HFF-Myc (cell line): ENCODE measurements around the gene ASCC2.

Experiments used
- DNase-seq: peaks from one replicate; pipeline ENCODE4 v3.0.0-alpha.2; 2011; ENCODE audit warnings: low read depth; ENCODE audit errors: extremely low read depth
- H3K4me3 ChIP-seq: replicated peaks from 2 replicates; pipeline ENCODE4 v1.5.1; 2011; ENCODE audit warnings: low read depth, mild to moderate bottlenecking, control low read depth, low read length
- CTCF ChIP-seq: IDR thresholded peaks from 2 replicates; pipeline ENCODE4 v1.5.1; 2012; ENCODE audit warnings: mild to moderate bottlenecking, low read depth, low read length, control low read depth; ENCODE audit errors: missing control alignments

The ASCC2 gene

DNA sequence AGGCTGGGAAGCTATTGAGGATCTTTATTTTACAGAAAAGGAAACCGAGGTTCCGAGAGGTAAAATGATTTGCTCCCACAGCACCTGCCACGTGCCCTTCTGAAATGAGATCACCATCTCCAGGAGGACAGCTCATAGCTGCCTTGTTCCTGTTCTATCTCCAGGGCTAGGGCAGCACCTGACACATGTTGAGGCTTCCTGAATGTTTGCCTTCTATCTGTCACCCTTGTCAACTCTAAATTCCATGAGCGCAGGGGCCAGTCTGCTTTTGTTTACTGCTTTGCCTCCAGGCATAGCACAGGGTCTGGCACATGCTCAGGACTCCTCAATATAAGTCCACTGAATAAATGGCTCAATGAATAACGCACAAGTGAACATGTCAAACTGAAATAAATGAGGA is 24.1 kb downstream of the ASCC2 start:
- no peak overlapping the region for H3K4me3 ChIP-seq
- DNase-seq: no peak
- no peak for TF ChIP-seq CTCF

GRCh38 chr22:29813563-29813962 is 24.5 kb downstream of the ASCC2 start:
- no peak for TF ChIP-seq CTCF
- H3K4me3 ChIP-seq: no peak overlapping the region
- no peak for DNase-seq

- no peak overlapping the region for H3K4me3 ChIP-seq
- no peak for DNase-seq
- TF ChIP-seq CTCF: no peak
Observed at GRCh38 chr22:29813126-29813525, 24.9 kb downstream of the ASCC2 start.

DNA sequence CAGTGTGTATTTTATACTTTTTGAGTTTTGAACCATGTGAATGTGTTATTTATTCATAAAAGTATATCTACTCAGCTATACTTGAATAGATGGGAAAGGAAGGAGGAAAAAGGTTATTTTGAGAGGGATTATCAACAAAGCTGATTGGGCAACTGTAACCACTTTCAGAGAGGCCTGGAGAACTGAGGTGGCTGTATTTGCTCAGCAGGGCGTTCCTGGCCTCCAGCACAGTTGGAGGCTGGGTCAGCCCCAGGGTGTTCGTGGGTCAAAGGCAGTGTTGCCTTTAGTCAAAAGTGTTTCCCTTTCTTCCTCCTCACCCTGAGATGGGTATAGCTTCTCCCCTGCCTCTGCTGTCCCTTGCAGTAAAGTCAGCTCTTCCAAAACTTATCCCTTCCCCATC is 26.7 kb downstream of the ASCC2 start:
- no peak for TF ChIP-seq CTCF
- no peak for DNase-seq
- H3K4me3 ChIP-seq: no peak overlapping the region

- DNase-seq: no peak
- no peak for TF ChIP-seq CTCF
- H3K4me3 ChIP-seq: no peak overlapping the region
Observed at GRCh38 chr22:29810216-29810615, 27.9 kb downstream of the ASCC2 start.

DNA sequence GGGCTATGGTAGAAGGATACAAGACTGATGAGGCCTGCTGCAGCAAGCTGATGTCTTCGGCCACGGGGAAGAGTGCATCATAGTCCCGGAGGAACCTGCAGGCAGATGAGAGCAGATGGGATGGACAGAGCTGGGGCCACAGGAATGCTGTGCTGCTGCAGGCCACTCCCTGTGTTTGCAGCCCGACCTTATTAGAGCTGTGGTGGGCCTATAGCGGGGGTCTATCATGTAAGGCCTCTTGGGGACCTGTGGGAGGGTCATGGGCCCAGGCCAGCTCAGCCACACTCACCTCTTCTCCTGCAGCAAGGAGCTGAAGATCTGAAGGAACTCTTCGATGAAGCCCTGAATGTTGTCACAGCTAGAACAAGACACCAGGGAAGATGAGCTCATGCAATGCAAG is 31.9 kb downstream of the ASCC2 start:
- H3K4me3 ChIP-seq: no peak overlapping the region
- no peak for TF ChIP-seq CTCF
- no peak for DNase-seq

DNA sequence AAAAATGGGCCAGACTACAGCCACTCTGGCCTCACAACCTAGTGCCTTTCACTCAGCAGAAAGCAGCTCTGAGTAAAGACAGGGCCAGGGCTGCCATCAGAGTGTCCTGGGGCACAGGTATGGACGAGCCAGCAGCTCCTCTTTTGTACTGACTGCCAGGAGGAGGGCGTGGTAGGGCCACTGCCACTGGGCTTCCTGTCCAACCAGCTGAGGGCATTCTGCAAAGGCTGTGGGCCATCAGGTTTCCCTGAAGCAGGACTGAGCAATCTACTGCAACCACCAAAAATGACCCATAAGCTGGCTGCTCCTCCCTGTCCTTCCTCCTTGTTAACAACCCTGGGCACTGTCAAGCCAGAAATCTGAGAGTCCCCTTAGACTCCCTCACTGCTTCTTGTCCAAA is 33.1 kb downstream of the ASCC2 start:
- H3K4me3 ChIP-seq: no peak overlapping the region
- TF ChIP-seq CTCF: no peak
- DNase-seq: no peak
